D721Med (cell line): ENCODE results near the gene PDXDC1.
"Not testable (repeated sequence)": the region's sequence is repeated elsewhere in the genome, so short reads cannot be mapped to it uniquely, and the experiment has no call there.

ENCODE experiments used
- DNase-seq: peaks from one replicate; pipeline ENCODE4 v3.0.0; 2011; ENCODE audit warnings: low spot score; ENCODE audit not compliant: insufficient read length
- FAIRE-seq: peaks from 2 replicates; lab custom pipeline; 2011; peaks lifted over from hg19 to GRCh38; lab: Jason Lieb, UNC
- CTCF ChIP-seq: IDR thresholded peaks from 2 replicates; pipeline ENCODE4 v1.5.1; 2012; ENCODE audit warnings: mild to moderate bottlenecking, control low read depth; ENCODE audit not compliant: insufficient read depth; ENCODE audit errors: missing control alignments

Gene PDXDC1

GRCh38 chr16:15055141-15056053 is 80.6 kb downstream of the PDXDC1 start:
- FAIRE-seq (no peak), DNase-seq (no peak)
- TF ChIP-seq CTCF, result peak; percentile 24

GRCh38 chr16:15057681-15058417 is 83.0 kb downstream of the PDXDC1 start:
- FAIRE-seq, result no peak
- DNase-seq, result no peak
- TF ChIP-seq CTCF, result no peak

GRCh38 chr16:15059324-15059723 is 84.5 kb downstream of the PDXDC1 start:
- DNase-seq, result no peak
- TF ChIP-seq CTCF, result no peak
- no peak for FAIRE-seq

GRCh38 chr16:15062085-15062810 is 87.4 kb downstream of the PDXDC1 start:
- DNase-seq, FAIRE-seq: not testable (repeated sequence)

GRCh38 chr16:15065961-15066360 is 91.1 kb downstream of the PDXDC1 start:
- FAIRE-seq, DNase-seq: not testable (repeated sequence)

GRCh38 chr16:15066690-15067089 is 91.9 kb downstream of the PDXDC1 start:
- not testable (repeated sequence) for DNase-seq, FAIRE-seq

GRCh38 chr16:15071013-15071412 is 96.2 kb downstream of the PDXDC1 start:
- not testable (repeated sequence) for FAIRE-seq, DNase-seq

- not testable (repeated sequence) for DNase-seq, FAIRE-seq
These were observed 97.3 kb downstream of the PDXDC1 start for GRCh38 chr16:15071916-15072769.

GRCh38 chr16:15073101-15073500 is 98.3 kb downstream of the PDXDC1 start:
- TF ChIP-seq CTCF, result no peak
- DNase-seq, result no peak
- no peak for FAIRE-seq

GRCh38 chr16:15076161-15076560 is 101.3 kb downstream of the PDXDC1 start:
- not testable (repeated sequence) for FAIRE-seq, DNase-seq

- not testable (repeated sequence) for FAIRE-seq
These were observed 106.1 kb downstream of the PDXDC1 start for GRCh38 chr16:15080883-15081282.

GRCh38 chr16:15082788-15083187 is 108.0 kb downstream of the PDXDC1 start:
- DNase-seq, result not testable (repeated sequence)

More at GRCh38 chr16:15080883-15081282, 106.1 kb downstream of the PDXDC1 start:
- DNase-seq, result not testable (repeated sequence)

More at GRCh38 chr16:15082788-15083187, 108.0 kb downstream of the PDXDC1 start:
- FAIRE-seq, result not testable (repeated sequence)
